ENCODE measurements around the gene PDE10A. TPM values are rescaled to one million over a fixed set of nuclear protein-coding genes. Genes with fewer than 3 reads are reported as not detected.

The PDE10A gene
- total and polyA plus RNA-seq, 2 of the 4 experiments (the other 2 are of a cell fraction): 3.4 to 12.4 TPM

GRCh38 chr6:165453395-165453794, 209.6 kb downstream of the PDE10A start:
- ATAC-seq (ENCODE audit: low read depth): no peak
- Histone ChIP-seq H3K79me1 (ENCODE audit: low read depth in 1 of 2, low read length in 2 of 2) (peaks cover 3 to 6% of the 10 kb centered on the region in 2 experiments; a peak in 1 of 4 replicates), H3K9ac (ENCODE audit: low read depth, low read length) (no peak overlapping the region), H2AK9ac (replicated peaks; ENCODE audit: low read depth, low read length, poor library complexity) (no peak overlapping the region), H4K5ac (ENCODE audit: low read depth, low read length) (no peak overlapping the region), H3K9me3 (ENCODE audit: control insufficient read depth, insufficient read depth, low read length) (no peaks in the 10 kb centered on the region), H2AFZ (replicated peaks; ENCODE audit: low read length, poor library complexity) (no peak overlapping the region), H3K27me3 (ENCODE audit: control insufficient read depth, insufficient read depth, low read length) (no peaks in the 10 kb centered on the region), H3K4me2 (ENCODE audit: low read depth, low read length) (no peak overlapping the region), H3K27ac (ENCODE audit: insufficient read depth, low read length) (no peak overlapping the region), H3K18ac (ENCODE audit: low read depth, low read length) (no peak overlapping the region), H3K36me3 (ENCODE audit: control insufficient read depth, insufficient read depth, low read length) (no peaks in the 10 kb centered on the region), H4K8ac (ENCODE audit: low read depth in 2 of 2, low read length in 2 of 2) (no peak overlapping the region), H2BK15ac (ENCODE audit: low read depth, low read length) (no peak overlapping the region), H4K20me1 (ENCODE audit: insufficient read depth, low read length) (peaks cover 4% of the 10 kb centered on the region; the same call in 1 of the 2 replicates), H2BK120ac (ENCODE audit: low read depth, low read length) (no peak overlapping the region), H3K14ac (replicated peaks; ENCODE audit: low read depth, low read length) (no peak overlapping the region), H3K9me1 (ENCODE audit: insufficient read depth, low read length) (peaks cover 5% of the 10 kb centered on the region; the same call in 1 of the 2 replicates), H3K4me3 (ENCODE audit: insufficient read depth, low read depth, low read length) (no peak overlapping the region), H3K23ac (ENCODE audit: low read depth, low read length) (no peak overlapping the region), H2AK5ac (ENCODE audit: low read depth, low read length) (no peak overlapping the region), H2BK20ac (ENCODE audit: low read depth, low read length) (no peak overlapping the region), H2BK5ac (ENCODE audit: low read depth, low read length, poor library complexity, severe bottlenecking) (no peak overlapping the region), H3K56ac (ENCODE audit: extremely low read depth, insufficient read depth, low read length) (no peak overlapping the region), H3K4me1 (ENCODE audit: control insufficient read depth, insufficient read depth, low read length) (peaks cover 2% of the 10 kb centered on the region; the same call in 1 of the 2 replicates), H4K91ac (ENCODE audit: insufficient read depth, low read depth, low read length) (no peak overlapping the region), H3K4ac (ENCODE audit: low read depth, low read length) (no peak overlapping the region)
- ChIA-PET POLR2A (ENCODE audit: unreplicated experiment) (no interaction called here), CTCF (interaction anchor here (0.6 kb wide), 1 partner anchor 868 kb away, joined by 4 read pairs; no protein-coding TSS in a partner anchor)
- no peak for DNase-seq
- BruUV-seq (replicated peaks): no TSS peak
- TF ChIP-seq RCOR1 (IDR thresholded peaks at IDR 0.05; ENCODE audit: insufficient replicate concordance, low read length): no peak
- no peak for TF ChIP-seq FOS (IDR thresholded peaks at IDR 0.05; ENCODE audit: low read depth, low read length)
- TF ChIP-seq RAD21 (IDR thresholded peaks at IDR 0.05; ENCODE audit: low read length): no peak
- TF ChIP-seq MAFK (IDR thresholded peaks at IDR 0.05; ENCODE audit: low read depth, low read length): no peak
- TF ChIP-seq RFX5 (IDR thresholded peaks at IDR 0.05; ENCODE audit: low read depth, low read length): no peak
- TF ChIP-seq POLR2A (IDR thresholded peaks at IDR 0.05; ENCODE audit: low read depth, low read length): no peak
- no peak for TF ChIP-seq SMC3 (IDR thresholded peaks at IDR 0.05; ENCODE audit: low read depth, low read length)
- no peak for TF ChIP-seq CHD1 (IDR thresholded peaks at IDR 0.05; ENCODE audit: low read depth, low read length)
- no peak for TF ChIP-seq USF2 (IDR thresholded peaks at IDR 0.05; ENCODE audit: low read depth, low read length)
- TF ChIP-seq MXI1 (IDR thresholded peaks at IDR 0.05; ENCODE audit: borderline replicate concordance, low read depth, low read length): no peak
- no peak for TF ChIP-seq NFE2L2 (IDR thresholded peaks at IDR 0.05; ENCODE audit: low read depth, low read length)
- no CpG with 5 or more reads among the region's 2 CpGs for WGBS, 2 experiments (ENCODE audit: extremely low coverage in 2 of 2, insufficient read length in 1 of 2)
- in situ Hi-C loops (cut with MboI; ENCODE audit: low sequenced_read_pairs): no loop called here
- intact Hi-C loops (cut with micrococcal nuclease): no loop called here
- dilution Hi-C loops (cut with HindIII; ENCODE audit: low sequenced_read_pairs, unreplicated experiment): no loop called here
